A549 (cell line): ENCODE measurements around the gene KCNE3. TPM values are rescaled to one million over a fixed set of nuclear protein-coding genes. Genes with fewer than 3 reads are reported as not detected.

Source experiments
- ATAC-seq, 2 experiments: fragments of 200-7000 bp in 1 of 2; fragments of >200 bp in 1 of 2; cut with Nextera tagmentation in 1 of 2; cut with Tn5 transposase in 1 of 2; 3 replicates each; pipeline versions ENCODE4 v1.8.0 to v1.9.1; 2018 to 2020; ENCODE audit warnings: mild to moderate bottlenecking in 1 of 2, moderate library complexity in 1 of 2
- CTCF ChIA-PET: fragments of 300-600 bp; sonication (Branson Sonifier 250); formaldehyde crosslinking; extraction: SDS; loops from one replicate; lab custom pipeline; 2021; ENCODE audit warnings: antibody characterized with exemption, inconsistent platforms; lab: Yijun Ruan, JAX
- POLR2A ChIA-PET: fragments of 350-600 bp; formaldehyde crosslinking; extraction: SDS; loops from one replicate; lab custom pipeline; 2021; ENCODE audit warnings: antibody characterized with exemption, inconsistent platforms; lab: Yijun Ruan, JAX
- DNase-seq, 2 experiments: peaks; one replicate each; pipeline versions ENCODE4 v3.0.0 to v3.0.0-alpha.2; 2011 to 2016; ENCODE audit warnings: low read depth in 1 of 2, low spot score in 1 of 2
- FAIRE-seq: peaks from 2 replicates; lab custom pipeline; 2011; peaks lifted over from hg19 to GRCh38; lab: Jason Lieb, UNC
- H3K27ac ChIP-seq, 2 experiments: fragments of >200 bp; sonication (Bioruptor Twin); formaldehyde crosslinking; 3 replicates each; pipeline ENCODE4 v1.5.1; 2016 to 2017
- H3K4me1 ChIP-seq: fragments of >200 bp; sonication (Bioruptor Twin); formaldehyde crosslinking; 3 replicates; pipeline ENCODE4 v1.6.1; 2016
- H3K4me2 ChIP-seq: fragments of >200 bp; sonication (Bioruptor Twin); formaldehyde crosslinking; 3 replicates; pipeline ENCODE4 v1.6.1; 2016
- H3K4me3 ChIP-seq: fragments of >200 bp; sonication (Bioruptor Twin); formaldehyde crosslinking; 3 replicates; pipeline ENCODE4 v1.5.1; 2016
- H3K9me3 ChIP-seq: fragments of >200 bp; sonication (Bioruptor Twin); formaldehyde crosslinking; 3 replicates; pipeline ENCODE4 v1.6.1; 2016
- CHD2 ChIP-seq: fragments of 150-350 bp; IDR thresholded peaks from 2 replicates; pipeline ENCODE4 v1.6.1; 2014; ENCODE audit warnings: low read length; ENCODE audit not compliant: partially characterized antibody
- CHD4 ChIP-seq: fragments of 200-600 bp; sonication (generic); IDR thresholded peaks from 2 replicates; pipeline ENCODE4 v1.6.1; 2016; ENCODE audit warnings: antibody characterized with exemption, mild to moderate bottlenecking, borderline replicate concordance
- E2F6 ChIP-seq: IDR thresholded peaks from 2 replicates; pipeline ENCODE4 v1.6.1; 2012; ENCODE audit warnings: low read depth, borderline replicate concordance
- FOSB ChIP-seq: fragments of 250-450 bp; sonication (Bioruptor Pico); IDR thresholded peaks from 2 replicates; pipeline ENCODE4 v1.5.0; 2020; ENCODE audit warnings: mild to moderate bottlenecking, moderate library complexity
- FOSL2 ChIP-seq, 2 experiments: fragments of 450-650 bp in 1 of 2; fragments of >200 bp in 1 of 2; sonication (Bioruptor Twin) in 1 of 2; formaldehyde crosslinking; IDR thresholded peaks; 2 replicates each; pipeline versions ENCODE4 v1.5.0 to v1.6.1; 2016 to 2020; ENCODE audit warnings: mild to moderate bottlenecking in 1 of 2, moderate library complexity in 1 of 2
- FOXS1 ChIP-seq: fragments of 250-450 bp; sonication (Bioruptor Pico); IDR thresholded peaks from 2 replicates; pipeline ENCODE4 v1.5.0; 2020; ENCODE audit warnings: mild to moderate bottlenecking, moderate library complexity
- HDAC2 ChIP-seq: fragments of 200-600 bp; sonication (generic); IDR thresholded peaks from 2 replicates; pipeline ENCODE4 v1.6.1; 2016
- HMGXB4 ChIP-seq: fragments of 250-450 bp; sonication (Bioruptor Pico); IDR thresholded peaks from 2 replicates; pipeline ENCODE4 v1.5.0; 2021; ENCODE audit warnings: mild to moderate bottlenecking, moderate library complexity, borderline replicate concordance
- MAFK ChIP-seq: fragments of 450-650 bp; IDR thresholded peaks from 2 replicates; pipeline ENCODE4 v1.6.1; 2014; ENCODE audit not compliant: partially characterized antibody
- MAZ ChIP-seq: fragments of 150-350 bp; IDR thresholded peaks from 2 replicates; pipeline ENCODE4 v1.6.1; 2014; ENCODE audit warnings: antibody characterized with exemption, low read depth, low read length, borderline replicate concordance
- NPAS2 ChIP-seq: fragments of 250-450 bp; sonication (Bioruptor Pico); IDR thresholded peaks from 2 replicates; pipeline ENCODE4 v1.8.0; 2022; ENCODE audit warnings: mild to moderate bottlenecking, moderate library complexity, borderline replicate concordance
- PBX3 ChIP-seq: IDR thresholded peaks from 2 replicates; pipeline ENCODE4 v1.6.1; 2012
- PHF8 ChIP-seq: fragments of 200-600 bp; sonication (generic); IDR thresholded peaks from 2 replicates; pipeline ENCODE4 v1.6.1; 2016; ENCODE audit warnings: low read depth, mild to moderate bottlenecking, antibody characterized with exemption, moderate library complexity, borderline replicate concordance
- POLR2AphosphoS2 ChIP-seq: conservative IDR thresholded peaks from 2 replicates; pipeline ENCODE4 v1.6.1; 2012; ENCODE audit warnings: low read length, improper control_type of control experiment, inconsistent platforms
- RAD21 ChIP-seq, 2 experiments: fragments of >200 bp in 1 of 2; sonication (Bioruptor Twin) in 1 of 2; formaldehyde crosslinking in 1 of 2; IDR thresholded peaks in 1 of 2; conservative IDR thresholded peaks in 1 of 2; 2 replicates in 1 of 2; 3 replicates in 1 of 2; pipeline ENCODE4 v1.6.1; 2012 to 2018; ENCODE audit warnings: inconsistent platforms in 1 of 2
- RARB ChIP-seq: fragments of 250-450 bp; sonication (Bioruptor Pico); IDR thresholded peaks from 2 replicates; pipeline ENCODE4 v1.8.0; 2021; ENCODE audit warnings: mild to moderate bottlenecking, moderate library complexity
- RCOR1 ChIP-seq: fragments of 150-350 bp; IDR thresholded peaks from 2 replicates; pipeline ENCODE4 v1.6.1; 2014; ENCODE audit warnings: antibody characterized with exemption, low read length, low read depth
- RNF2 ChIP-seq: fragments of 200-600 bp; sonication (generic); IDR thresholded peaks from 2 replicates; pipeline ENCODE4 v1.6.1; 2016; ENCODE audit warnings: low read depth, mild to moderate bottlenecking, antibody characterized with exemption, moderate library complexity, borderline replicate concordance
- SREBF2 ChIP-seq: fragments of 450-650 bp; IDR thresholded peaks from 2 replicates; pipeline ENCODE4 v1.6.1; 2014; ENCODE audit warnings: mild to moderate bottlenecking, moderate library complexity
- TP53 ChIP-seq: fragments of 250-450 bp; sonication (Bioruptor Pico); IDR thresholded peaks from 2 replicates; pipeline ENCODE4 v1.5.0; 2021; ENCODE audit warnings: mild to moderate bottlenecking, moderate library complexity
- ZNF302 ChIP-seq: fragments of 250-450 bp; sonication (Bioruptor Pico); IDR thresholded peaks from 2 replicates; pipeline ENCODE4 v1.9.0; 2021; ENCODE audit warnings: inconsistent platforms, mild to moderate bottlenecking, moderate library complexity
- WGBS: methylation state at CpG from one replicate; pipeline ENCODE4 v1.1.6; 2017; ENCODE audit errors: missing lambda C conversion rate; 5-methylcytosine and 5-hydroxymethylcytosine counted together
- polyA plus RNA-seq, 4 experiments: library from polyadenylated mRNA; depleted of rRNA in 3 of 4; stranded (reverse); fragments of >200 nt; fragmentation: RNase III in 1 of 4; extraction: RNeasy Plus Mini Kit Qiagen cat#74134 plus additional on column Dnase treatment in 1 of 4; gene quantifications; 2 replicates in 3 of 4; 3 replicates in 1 of 4; pipeline ENCODE4 v1.2.3, GENCODE V29; 2011 to 2017
- TF ChIP-seq, protein P1 (sequence below): fragments of >200 bp; sonication (Bioruptor Twin); formaldehyde crosslinking; IDR thresholded peaks from 3 replicates; pipeline ENCODE4 v1.5.1; 2016
- TF ChIP-seq, protein P2 (sequence below): fragments of 450-650 bp; IDR thresholded peaks from 2 replicates; pipeline ENCODE4 v1.6.1; 2014; ENCODE audit warnings: antibody characterized with exemption
- TF ChIP-seq, protein P3 (sequence below): fragments of >200 bp; sonication (Bioruptor Twin); formaldehyde crosslinking; IDR thresholded peaks from 2 replicates; pipeline ENCODE4 v1.6.1; 2016
- TF ChIP-seq, protein P4 (sequence below): IDR thresholded peaks from 2 replicates; pipeline ENCODE4 v1.6.1; 2012

Gene KCNE3
- polyA plus RNA-seq, 2 of the 4 experiments (the other 2 are of a cell fraction), result 0.23 to 0.56 TPM

- WGBS, result 81% methylated on average over 4 of the region's 4 CpGs
- Histone ChIP-seq H3K4me1 (peaks cover 24% of the 10 kb centered on the region), H3K9me3 (no peaks in the 10 kb centered on the region), H3K27ac (peak overlapping the region; percentile 11 to 65; a peak in 5 of 6 replicates), H3K4me2 (0 out of 3 replicates have a peak overlapping the region, but pooled peaks have one; percentile 28), H3K4me3 (no peak overlapping the region)
- FAIRE-seq (no peak), ATAC-seq (no peak), DNase-seq (no peak)
- POLR2A ChIA-PET, result interaction anchor here (3.6 kb wide), 1 partner anchor 33 kb away, joined by 13 read pairs; the partner anchor contains the start of gene LIPT2
- TF ChIP-seq, protein P1, sequence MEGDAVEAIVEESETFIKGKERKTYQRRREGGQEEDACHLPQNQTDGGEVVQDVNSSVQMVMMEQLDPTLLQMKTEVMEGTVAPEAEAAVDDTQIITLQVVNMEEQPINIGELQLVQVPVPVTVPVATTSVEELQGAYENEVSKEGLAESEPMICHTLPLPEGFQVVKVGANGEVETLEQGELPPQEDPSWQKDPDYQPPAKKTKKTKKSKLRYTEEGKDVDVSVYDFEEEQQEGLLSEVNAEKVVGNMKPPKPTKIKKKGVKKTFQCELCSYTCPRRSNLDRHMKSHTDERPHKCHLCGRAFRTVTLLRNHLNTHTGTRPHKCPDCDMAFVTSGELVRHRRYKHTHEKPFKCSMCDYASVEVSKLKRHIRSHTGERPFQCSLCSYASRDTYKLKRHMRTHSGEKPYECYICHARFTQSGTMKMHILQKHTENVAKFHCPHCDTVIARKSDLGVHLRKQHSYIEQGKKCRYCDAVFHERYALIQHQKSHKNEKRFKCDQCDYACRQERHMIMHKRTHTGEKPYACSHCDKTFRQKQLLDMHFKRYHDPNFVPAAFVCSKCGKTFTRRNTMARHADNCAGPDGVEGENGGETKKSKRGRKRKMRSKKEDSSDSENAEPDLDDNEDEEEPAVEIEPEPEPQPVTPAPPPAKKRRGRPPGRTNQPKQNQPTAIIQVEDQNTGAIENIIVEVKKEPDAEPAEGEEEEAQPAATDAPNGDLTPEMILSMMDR, result no peak
- TF ChIP-seq FOSB (CRISPR knock-in tag) (no peak), TP53 (CRISPR knock-in tag) (no peak), PHF8 (no peak), RAD21 (conservative IDR thresholded peaks at IDR 0.05 in 1 of 2, IDR thresholded peaks at IDR 0.05 in 1 of 2) (no peak), MAZ (no peak), MAFK (no peak), NPAS2 (CRISPR knock-in tag) (no peak), RNF2 (no peak), E2F6 (no peak), ZNF302 (CRISPR knock-in tag) (no peak), SREBF2 (no peak), HDAC2 (no peak), FOXS1 (no peak)
- TF ChIP-seq, protein P2, sequence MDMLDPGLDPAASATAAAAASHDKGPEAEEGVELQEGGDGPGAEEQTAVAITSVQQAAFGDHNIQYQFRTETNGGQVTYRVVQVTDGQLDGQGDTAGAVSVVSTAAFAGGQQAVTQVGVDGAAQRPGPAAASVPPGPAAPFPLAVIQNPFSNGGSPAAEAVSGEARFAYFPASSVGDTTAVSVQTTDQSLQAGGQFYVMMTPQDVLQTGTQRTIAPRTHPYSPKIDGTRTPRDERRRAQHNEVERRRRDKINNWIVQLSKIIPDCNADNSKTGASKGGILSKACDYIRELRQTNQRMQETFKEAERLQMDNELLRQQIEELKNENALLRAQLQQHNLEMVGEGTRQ, result no peak
- CTCF ChIA-PET, result interaction anchor here (1.7 to 5.3 kb wide), 2 partner anchors 11 to 110 kb away, joined by 9 to 39 read pairs; no protein-coding TSS in a partner anchor
Observed at GRCh38 chr11:74460065-74460464, 7.3 kb downstream of the KCNE3 start.

- ATAC-seq, result no peak
- 0% methylated on average over 1 of the region's 1 CpG for WGBS
- TF ChIP-seq RCOR1 (no peak), HMGXB4 (CRISPR knock-in tag) (no peak), E2F6 (no peak), FOSB (CRISPR knock-in tag) (no peak), FOSL2 (IDR thresholded peaks at IDR 0.05) (no peak), FOSL2 (CRISPR knock-in tag; IDR thresholded peaks at IDR 0.05) (no peak), PBX3 (no peak), CHD2 (no peak), PHF8 (no peak), CHD4 (no peak), POLR2AphosphoS2 (no peak), ZNF302 (CRISPR knock-in tag) (no peak), RARB (no peak)
- TF ChIP-seq, protein P3, sequence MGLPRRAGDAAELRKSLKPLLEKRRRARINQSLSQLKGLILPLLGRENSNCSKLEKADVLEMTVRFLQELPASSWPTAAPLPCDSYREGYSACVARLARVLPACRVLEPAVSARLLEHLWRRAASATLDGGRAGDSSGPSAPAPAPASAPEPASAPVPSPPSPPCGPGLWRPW, result no peak
- TF ChIP-seq, protein P4, sequence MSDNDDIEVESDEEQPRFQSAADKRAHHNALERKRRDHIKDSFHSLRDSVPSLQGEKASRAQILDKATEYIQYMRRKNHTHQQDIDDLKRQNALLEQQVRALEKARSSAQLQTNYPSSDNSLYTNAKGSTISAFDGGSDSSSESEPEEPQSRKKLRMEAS, result no peak
- TF ChIP-seq, protein P2, result no peak
- Histone ChIP-seq H3K4me3 (no peak overlapping the region), H3K4me2 (no peak overlapping the region), H3K9me3 (no peaks in the 10 kb centered on the region), H3K4me1 (peaks cover 23% of the 10 kb centered on the region), H3K27ac (no peak overlapping the region)
- ChIA-PET CTCF (interaction anchor here (1.7 to 5.3 kb wide), 2 partner anchors 10 to 111 kb away, joined by 9 to 39 read pairs; no protein-coding TSS in a partner anchor), POLR2A (no interaction called here)
- FAIRE-seq, result no peak
- no peak for DNase-seq
Observed at GRCh38 chr11:74459584-74459983, 7.8 kb downstream of the KCNE3 start.
